Parathyroid adenoma (tissue), 2 donors: ENCODE results near the gene TOB1.

ENCODE experiments used
- H2AFZ ChIP-seq: fragments of 300-600 bp; sonication (generic); one replicate; pipeline ENCODE4 v1.7.0; 2017; ENCODE audit warnings: antibody characterized with exemption, mild to moderate bottlenecking
- H3K27ac ChIP-seq: fragments of 300-600 bp; sonication (generic); one replicate; pipeline ENCODE4 v1.7.0; 2017
- H3K27me3 ChIP-seq: fragments of 300-600 bp; sonication (generic); one replicate; pipeline ENCODE4 v1.7.0; 2017; ENCODE audit warnings: low read length; ENCODE audit not compliant: control insufficient read depth, insufficient read depth
- H3K36me3 ChIP-seq: fragments of 300-600 bp; sonication (generic); one replicate; pipeline ENCODE4 v1.7.0; 2017; ENCODE audit warnings: low read length; ENCODE audit not compliant: control insufficient read depth, insufficient read depth
- H3K4me1 ChIP-seq: fragments of 300-600 bp; sonication (generic); one replicate; pipeline ENCODE4 v1.7.0; 2017; ENCODE audit warnings: control low read depth
- H3K4me2 ChIP-seq: fragments of 300-600 bp; sonication (generic); one replicate; pipeline ENCODE4 v1.7.0; 2017; ENCODE audit warnings: low read length
- H3K4me3 ChIP-seq: fragments of 300-600 bp; sonication (generic); one replicate; pipeline ENCODE4 v1.7.0; 2017; ENCODE audit warnings: low read depth, low read length
- H3K79me2 ChIP-seq: fragments of 300-600 bp; sonication (generic); one replicate; pipeline ENCODE4 v1.7.0; 2017; ENCODE audit warnings: control low read depth
- H3K9ac ChIP-seq: fragments of 300-600 bp; sonication (generic); one replicate; pipeline ENCODE4 v1.7.0; 2017; ENCODE audit warnings: mild to moderate bottlenecking
- H3K9me3 ChIP-seq: fragments of 300-600 bp; sonication (generic); one replicate; pipeline ENCODE4 v1.7.0; 2017; ENCODE audit warnings: low read length; ENCODE audit not compliant: control insufficient read depth
- TF ChIP-seq, protein P1 (sequence below): fragments of 300-600 bp; sonication (generic); IDR thresholded peaks from one replicate; pipeline ENCODE4 v1.7.0; 2017; ENCODE audit warnings: antibody characterized with exemption, mild to moderate bottlenecking
- donor health status: primary hyperparathyroidism.

The TOB1 gene

DNA sequence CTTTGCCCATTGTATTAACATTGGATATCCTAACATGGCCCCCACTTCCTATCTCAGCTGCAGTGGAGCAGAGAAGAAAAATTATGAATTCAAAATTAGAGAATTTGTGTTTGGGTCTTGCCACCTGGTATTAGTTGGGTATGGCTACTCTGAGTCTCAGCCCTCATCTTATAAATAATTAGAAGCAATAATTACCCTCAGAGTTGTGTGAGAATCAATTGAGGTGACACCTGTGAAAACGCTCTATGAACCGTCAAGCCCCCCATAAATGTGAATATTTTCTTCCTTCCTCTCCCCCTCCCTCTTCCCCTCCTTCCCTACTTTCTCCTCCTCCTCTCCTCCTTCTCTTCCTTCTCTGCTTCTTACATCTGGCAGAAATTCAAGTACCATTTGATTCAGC, 8.9 kb upstream of the TOB1 start:
- Histone ChIP-seq H3K9ac (no peak overlapping the region), H3K9me3 (no peaks in the 10 kb centered on the region), H2AFZ (no peak overlapping the region), H3K27me3 (no peaks in the 10 kb centered on the region), H3K4me3 (no peak overlapping the region), H3K4me1 (peaks cover 21% of the 10 kb centered on the region), H3K36me3 (no peaks in the 10 kb centered on the region), H3K4me2 (no peak overlapping the region), H3K27ac (no peak overlapping the region), H3K79me2 (no peaks in the 10 kb centered on the region)
- TF ChIP-seq, protein P1, sequence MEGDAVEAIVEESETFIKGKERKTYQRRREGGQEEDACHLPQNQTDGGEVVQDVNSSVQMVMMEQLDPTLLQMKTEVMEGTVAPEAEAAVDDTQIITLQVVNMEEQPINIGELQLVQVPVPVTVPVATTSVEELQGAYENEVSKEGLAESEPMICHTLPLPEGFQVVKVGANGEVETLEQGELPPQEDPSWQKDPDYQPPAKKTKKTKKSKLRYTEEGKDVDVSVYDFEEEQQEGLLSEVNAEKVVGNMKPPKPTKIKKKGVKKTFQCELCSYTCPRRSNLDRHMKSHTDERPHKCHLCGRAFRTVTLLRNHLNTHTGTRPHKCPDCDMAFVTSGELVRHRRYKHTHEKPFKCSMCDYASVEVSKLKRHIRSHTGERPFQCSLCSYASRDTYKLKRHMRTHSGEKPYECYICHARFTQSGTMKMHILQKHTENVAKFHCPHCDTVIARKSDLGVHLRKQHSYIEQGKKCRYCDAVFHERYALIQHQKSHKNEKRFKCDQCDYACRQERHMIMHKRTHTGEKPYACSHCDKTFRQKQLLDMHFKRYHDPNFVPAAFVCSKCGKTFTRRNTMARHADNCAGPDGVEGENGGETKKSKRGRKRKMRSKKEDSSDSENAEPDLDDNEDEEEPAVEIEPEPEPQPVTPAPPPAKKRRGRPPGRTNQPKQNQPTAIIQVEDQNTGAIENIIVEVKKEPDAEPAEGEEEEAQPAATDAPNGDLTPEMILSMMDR: no peak

DNA sequence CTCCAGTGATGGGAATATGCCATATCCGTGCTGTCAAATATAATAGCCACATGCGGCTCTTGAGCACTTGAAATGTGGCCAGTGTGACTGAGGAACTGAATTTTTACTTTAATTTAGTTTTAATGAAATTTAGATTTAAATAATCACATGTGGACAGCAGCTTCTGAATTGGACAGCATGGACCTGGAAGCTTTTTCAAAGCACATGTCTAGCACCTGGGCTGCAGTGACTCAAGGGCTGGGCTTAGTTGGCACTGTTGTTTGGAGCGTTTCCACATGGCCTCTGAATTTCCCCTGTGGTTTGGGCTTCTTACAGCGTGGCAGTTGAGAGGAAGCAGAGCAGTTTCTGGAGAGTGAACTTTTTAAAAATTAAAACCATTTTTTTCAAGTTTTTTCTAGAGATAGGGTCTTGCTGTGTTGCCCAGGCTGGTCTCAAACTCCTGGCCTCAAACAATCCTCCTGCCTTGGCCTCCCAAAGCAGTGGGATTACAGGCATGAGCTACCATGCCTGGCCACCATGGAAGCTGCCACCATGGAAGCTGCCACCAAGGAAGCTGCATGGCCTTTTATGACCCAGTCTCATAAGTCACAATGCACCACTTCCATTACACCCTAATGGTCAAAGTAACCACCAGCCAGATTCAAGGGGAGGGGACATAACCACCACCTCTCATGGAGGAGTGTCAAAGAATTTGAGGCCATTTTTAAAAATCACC, 6.7 kb upstream of the TOB1 start:
- TF ChIP-seq, protein P1: no peak
- Histone ChIP-seq H3K36me3 (no peaks in the 10 kb centered on the region), H3K4me2 (no peak overlapping the region), H2AFZ (peak overlapping the region; percentile 1), H3K9ac (no peak overlapping the region), H3K4me1 (peaks cover 30% of the 10 kb centered on the region), H3K79me2 (no peaks in the 10 kb centered on the region), H3K27me3 (no peaks in the 10 kb centered on the region), H3K27ac (no peak overlapping the region), H3K4me3 (no peak overlapping the region), H3K9me3 (no peaks in the 10 kb centered on the region)

DNA sequence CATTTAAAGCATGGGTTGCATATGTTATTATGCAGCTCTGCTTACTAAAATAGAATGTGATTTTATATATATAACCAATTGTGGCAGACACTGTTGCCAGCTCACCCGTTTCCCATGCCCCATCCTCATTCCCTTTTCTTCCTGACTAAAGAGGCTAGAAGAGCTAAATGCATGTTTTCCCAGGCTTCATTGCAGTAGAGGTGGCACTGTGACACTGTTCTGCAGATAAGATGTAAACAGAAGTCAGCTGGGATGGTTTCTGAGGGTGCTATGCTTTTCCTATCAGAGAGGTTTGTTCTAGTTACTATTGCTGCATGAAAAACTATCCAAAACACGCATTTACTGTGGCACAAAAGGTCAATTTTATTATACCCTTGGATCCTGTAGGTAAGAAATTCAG, 5.7 kb upstream of the TOB1 start:
- Histone ChIP-seq H3K4me3 (no peak overlapping the region), H3K79me2 (no peaks in the 10 kb centered on the region), H3K4me2 (no peak overlapping the region), H3K27me3 (no peaks in the 10 kb centered on the region), H3K27ac (peak overlapping the region; percentile 54), H3K9ac (no peak overlapping the region), H2AFZ (peak overlapping the region; percentile 40), H3K9me3 (no peaks in the 10 kb centered on the region), H3K4me1 (peaks cover 30% of the 10 kb centered on the region), H3K36me3 (no peaks in the 10 kb centered on the region)
- TF ChIP-seq, protein P1: no peak

DNA sequence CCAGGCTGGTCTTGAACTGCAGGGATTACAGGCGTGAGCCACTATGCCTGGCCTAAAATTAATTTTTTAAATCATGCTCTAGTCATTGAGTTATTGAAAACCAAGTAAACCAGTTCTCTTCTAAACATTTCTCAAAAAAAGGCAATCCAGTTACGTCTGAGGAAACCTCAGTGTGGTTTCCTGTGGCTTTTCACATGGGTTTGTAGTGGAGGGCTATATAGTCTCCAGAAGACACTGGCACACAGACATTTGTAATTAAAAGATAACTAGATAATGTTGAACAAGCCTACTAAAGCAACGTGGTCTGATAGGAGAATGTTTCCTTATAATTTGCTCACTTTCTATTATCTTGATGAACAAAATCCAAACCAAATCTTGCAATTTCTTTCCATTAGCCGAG, 5.2 kb upstream of the TOB1 start:
- no peaks in the 10 kb centered on the region for H3K36me3 ChIP-seq
- H3K27ac ChIP-seq: peak overlapping the region; percentile 54
- H3K9ac ChIP-seq: no peak overlapping the region
- peak overlapping the region; percentile 21 for H3K4me2 ChIP-seq
- H3K27me3 ChIP-seq: no peaks in the 10 kb centered on the region
- no peaks in the 10 kb centered on the region for H3K79me2 ChIP-seq
- H3K4me3 ChIP-seq: no peak overlapping the region
- peak overlapping the region; percentile 40 for H2AFZ ChIP-seq
- TF ChIP-seq, protein P1: no peak
- no peaks in the 10 kb centered on the region for H3K9me3 ChIP-seq
- peaks cover 30% of the 10 kb centered on the region for H3K4me1 ChIP-seq

DNA sequence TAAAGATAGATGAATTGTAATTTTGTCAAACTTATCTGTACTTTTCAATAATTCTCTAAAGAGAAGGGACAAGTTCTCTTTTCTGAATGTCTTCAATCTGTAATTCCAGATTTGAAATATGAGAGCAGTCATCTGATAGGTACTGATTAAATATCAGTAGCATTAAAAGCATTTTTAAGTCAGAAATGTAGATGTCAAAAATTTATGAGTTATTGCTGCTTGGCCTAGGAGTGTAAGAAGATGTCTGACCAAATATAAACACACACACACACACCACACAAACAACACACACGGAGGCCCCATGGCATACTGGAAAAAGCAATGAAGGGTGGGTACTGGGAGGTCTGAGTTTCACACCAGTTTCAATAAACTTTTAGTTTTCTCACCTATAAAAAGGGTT, 2.4 kb upstream of the TOB1 start:
- no peak overlapping the region for H2AFZ ChIP-seq
- H3K36me3 ChIP-seq: no peaks in the 10 kb centered on the region
- H3K4me3 ChIP-seq: peak overlapping the region; percentile 96
- peak overlapping the region; percentile 95 for H3K27ac ChIP-seq
- TF ChIP-seq, protein P1: no peak
- peak overlapping the region; percentile 6 for H3K9ac ChIP-seq
- peaks cover 30% of the 10 kb centered on the region for H3K4me1 ChIP-seq
- no peaks in the 10 kb centered on the region for H3K9me3 ChIP-seq
- peaks cover 13% of the 10 kb centered on the region for H3K79me2 ChIP-seq
- no peaks in the 10 kb centered on the region for H3K27me3 ChIP-seq
- peak overlapping the region; percentile 99 for H3K4me2 ChIP-seq
